AG20443 (cell line): ENCODE results near the gene HELZ.
"Not testable (repeated sequence)": the region's sequence is repeated elsewhere in the genome, so short reads cannot be mapped to it uniquely, and the experiment has no call there.

ENCODE experiments used
- DNase-seq: peaks from one replicate; pipeline ENCODE4 v3.0.0; 2012; ENCODE audit warnings: low spot score, mixed read lengths

The HELZ gene

DNA sequence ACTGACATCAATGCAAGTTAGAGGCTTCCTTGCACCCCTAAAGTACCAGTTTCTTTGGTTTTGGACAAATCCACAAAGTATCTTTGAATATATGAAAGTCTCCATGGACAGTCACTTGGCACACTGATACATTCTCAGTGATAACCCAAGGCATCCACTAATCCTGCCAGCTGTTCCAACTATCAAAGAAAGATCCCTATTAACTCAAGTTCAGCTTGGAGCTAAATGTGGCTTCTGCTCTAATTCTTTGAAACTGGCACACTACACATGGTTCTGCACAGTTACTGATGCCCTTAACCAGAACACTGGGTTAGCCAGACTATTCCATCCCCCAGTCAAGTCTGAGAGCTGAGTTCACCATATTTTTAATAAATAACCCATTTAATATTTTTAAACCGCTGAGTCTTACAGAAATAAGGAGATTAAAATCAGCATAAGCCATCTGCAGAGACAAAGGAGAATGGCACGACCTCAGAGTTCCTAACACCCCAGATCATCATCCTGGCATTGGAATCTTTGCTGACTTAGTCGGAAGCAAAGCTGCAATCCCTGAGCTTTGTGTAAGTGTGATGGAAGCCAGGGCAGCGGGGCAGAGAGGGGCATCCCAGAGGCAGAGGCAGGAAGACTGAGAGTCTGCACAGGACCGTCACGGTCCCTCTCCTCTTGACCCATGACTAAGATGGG, 194.4 kb downstream of the HELZ start:
- no peak for DNase-seq

DNA sequence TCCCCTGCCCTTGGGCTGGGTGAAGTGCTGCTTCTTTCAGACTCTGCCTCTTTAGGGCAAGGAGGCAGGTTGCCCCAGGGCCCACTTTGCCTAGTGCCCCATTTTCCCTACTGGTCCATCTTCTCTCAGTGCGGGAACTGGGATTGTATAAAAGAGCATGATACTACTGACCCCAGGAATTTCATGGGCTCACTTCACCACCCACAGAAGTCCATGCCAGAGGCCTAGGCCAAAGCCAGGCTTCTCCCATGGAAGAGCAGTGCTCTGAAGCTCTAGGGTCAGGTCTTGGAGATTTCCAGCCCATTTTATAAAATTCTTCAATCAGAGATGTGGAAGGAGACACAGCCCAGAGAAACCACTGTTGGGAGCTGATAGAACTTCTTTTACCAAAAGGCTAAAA, 194.9 kb downstream of the HELZ start:
- no peak for DNase-seq

DNA sequence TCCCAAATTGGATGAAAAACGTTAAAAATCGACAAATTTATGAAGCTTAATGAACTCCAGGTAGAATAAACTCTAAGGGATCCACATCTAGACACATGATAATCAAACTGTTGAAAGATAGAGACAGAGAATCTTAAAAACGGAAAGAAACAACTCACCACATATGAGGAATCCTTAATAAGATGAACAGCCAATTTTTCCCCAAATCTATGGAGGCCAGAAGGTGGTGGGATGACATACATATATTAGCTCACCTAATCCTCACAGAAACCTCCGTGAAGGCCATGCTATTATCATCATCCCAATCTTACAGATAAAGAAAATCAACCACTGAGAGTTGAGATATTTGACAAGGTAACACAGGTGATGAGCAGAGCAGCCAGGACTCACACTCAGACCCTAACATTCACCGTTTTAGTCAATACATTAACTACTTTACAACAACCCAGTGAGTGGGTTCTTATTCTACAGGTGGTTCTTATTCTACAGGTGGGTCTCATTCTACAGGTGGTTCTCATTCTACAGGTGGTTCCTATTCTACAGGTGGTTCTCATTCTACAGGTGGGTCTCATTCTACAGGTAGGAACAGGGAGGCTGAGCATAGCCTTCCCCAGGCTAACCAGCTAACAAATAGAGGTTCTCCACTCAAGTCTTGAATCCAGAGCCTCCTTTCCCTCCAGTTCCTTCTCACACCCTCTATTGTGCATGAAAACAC, 195.8 kb downstream of the HELZ start:
- DNase-seq, result no peak

DNA sequence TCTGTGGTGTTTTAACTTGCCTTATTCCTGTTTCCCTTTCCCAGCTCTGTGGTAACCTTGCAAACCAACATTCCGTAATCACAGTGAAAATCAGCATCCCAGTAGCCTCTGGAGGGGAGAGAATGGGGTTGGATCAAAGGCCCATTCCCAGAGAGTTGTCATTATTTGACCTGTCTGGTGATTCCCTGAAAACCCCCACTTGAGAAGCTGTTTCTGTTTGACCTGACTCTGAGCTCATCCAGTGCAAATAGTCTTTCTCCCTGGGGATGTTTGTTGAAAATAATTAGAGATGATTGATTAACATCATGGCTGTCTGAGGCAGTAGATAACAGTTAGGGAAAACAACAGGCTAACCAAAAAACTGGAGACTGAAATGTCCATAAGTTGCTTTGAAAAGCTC, 197.6 kb downstream of the HELZ start:
- no peak for DNase-seq

DNA sequence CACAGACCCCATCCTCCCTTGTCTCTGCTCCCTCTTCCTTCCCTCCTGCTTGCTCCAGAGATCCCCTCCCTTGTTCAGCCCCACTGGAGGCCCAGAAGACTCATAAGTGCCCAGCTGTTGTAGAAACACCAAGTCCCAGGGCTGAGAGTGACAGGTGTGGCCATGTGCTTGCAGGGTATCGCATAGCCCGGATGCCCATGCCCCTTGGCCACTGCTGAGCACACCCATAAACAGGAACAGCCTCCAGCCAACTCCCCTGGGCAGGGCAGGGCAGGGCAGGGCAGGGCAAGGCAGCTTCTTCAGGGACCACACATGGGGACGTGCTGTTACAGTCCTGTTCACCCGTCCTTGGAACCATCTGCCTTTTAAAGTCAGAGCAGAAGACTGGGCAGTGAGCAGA, 198.6 kb downstream of the HELZ start:
- DNase-seq, result no peak

DNA sequence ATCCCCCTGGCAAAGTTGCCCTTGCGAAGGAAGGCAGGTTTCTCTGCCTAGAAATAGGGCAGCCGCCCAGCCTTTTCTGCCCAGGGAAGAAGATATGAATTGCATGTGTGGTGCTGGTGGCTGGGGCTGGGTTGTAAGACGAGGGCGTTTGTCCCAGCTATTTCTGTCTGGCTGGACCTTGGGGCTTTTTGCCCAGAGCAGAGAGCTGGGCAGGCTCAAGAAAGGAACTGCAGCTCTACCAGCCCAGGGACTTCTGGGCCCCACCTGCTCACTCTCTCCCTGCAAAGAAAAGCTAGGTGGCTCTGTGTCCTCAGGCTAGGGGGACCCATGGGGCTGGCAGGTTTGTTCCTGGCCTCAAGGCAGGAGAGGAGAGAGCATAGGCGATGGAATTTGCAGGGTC, 200.1 kb downstream of the HELZ start:
- DNase-seq, result no peak

DNA sequence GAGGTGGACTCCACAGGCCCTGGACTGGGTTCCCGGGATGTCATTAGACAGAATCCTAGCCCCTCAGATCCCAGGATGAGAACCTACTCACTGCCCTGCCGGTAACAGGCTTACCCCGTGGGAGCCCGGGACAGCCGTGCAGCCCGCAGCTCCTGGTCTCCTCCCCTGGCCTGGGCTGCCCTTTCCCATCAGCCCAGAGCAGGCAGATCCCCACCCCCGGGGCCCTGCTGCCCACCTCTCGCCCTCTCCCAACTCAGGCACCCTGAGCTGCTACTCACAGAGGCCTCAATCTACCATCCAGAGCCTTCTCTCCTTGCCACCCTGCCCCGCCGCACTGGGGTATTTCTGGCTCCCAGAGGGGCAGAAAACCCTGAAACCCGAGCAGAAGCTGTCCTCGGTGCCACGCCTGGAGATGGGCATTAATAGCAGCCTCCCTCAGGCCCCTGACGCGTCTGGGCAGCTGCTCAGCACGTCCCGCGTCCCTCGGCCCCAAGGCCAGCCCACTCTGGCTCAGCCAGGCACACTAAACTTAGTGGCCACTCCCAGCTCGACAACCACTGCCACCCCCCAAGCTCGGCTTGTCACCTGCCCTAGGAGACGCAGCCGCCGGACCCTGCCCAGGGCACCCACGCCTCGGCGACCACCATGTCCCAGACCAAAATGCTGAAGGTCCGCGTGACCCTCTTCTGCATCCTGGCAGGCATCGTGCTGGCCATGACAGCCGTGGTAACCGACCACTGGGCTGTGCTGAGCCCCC, 200.8 kb downstream of the HELZ start, which contains the start of gene CACNG1:
TSS of gene CACNG1 (plus strand) at position 539 of the 757 bp plus-strand sequence. CDS start at position 646, 107 bp downstream.
- no peak for DNase-seq

DNA sequence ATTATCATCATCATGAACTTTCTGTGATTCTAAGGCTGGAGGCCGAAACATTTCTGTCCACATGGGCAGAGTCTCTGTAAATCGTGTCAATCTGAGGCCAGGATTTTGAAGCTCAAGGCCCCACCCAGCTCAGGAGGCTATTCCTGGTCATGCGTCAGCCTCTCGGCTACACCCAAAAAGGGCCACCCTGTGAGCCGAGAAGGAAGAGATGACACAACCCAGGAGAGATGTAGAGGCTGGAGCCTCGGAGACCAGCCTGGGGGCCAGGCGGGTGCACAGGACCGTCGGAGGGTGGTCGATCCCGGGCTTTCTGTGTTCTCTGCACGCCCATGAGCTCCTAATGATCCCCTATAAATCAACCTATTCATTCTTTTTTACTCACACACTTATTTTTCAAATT, 201.7 kb downstream of the HELZ start:
- DNase-seq, result no peak

DNA sequence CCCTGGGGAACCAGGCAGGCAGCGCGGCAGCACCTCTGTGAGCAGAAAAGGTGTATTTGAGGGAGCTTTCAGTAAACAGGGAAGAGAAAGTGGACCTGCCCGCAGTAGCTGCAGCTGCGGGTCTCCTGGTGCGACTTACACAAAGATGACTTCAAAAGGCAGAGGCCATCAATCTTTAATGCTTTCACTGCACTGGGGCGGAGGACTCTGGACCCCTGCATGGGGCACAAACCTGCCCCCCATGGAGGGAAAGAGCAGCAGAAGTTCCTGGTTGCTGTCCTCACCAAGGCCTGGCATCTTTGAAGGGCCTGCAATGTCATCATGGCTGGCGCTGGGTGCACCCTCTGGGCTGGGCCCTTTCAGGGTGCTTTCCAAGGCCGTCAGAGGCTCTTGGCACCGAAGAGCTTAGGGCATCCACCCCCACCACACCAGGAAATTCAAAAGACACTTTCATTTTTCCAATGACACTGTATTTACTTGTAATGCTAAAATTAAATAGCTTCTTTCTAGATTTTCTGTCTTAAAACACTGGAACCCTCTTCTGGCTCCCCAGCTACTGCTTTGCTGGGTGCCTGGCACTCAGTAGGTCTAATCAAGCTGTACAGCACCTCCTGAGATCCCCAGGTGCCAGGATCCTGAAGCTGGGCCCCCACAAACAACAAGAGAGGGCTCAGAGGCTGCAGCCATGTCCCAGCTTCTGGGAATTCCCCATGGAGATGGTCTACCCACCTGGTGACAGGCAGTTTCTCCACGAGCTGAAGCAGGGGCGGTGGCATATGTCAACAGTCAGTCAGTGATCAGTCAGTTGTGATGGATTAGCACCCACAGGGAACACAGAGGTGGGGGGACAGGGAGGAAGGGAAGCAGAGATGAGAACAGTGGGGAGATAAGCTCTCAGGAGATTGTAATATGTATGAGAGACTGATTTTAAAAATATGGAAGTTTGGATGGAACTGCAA, 202.8 kb downstream of the HELZ start:
- DNase-seq, result no peak

DNA sequence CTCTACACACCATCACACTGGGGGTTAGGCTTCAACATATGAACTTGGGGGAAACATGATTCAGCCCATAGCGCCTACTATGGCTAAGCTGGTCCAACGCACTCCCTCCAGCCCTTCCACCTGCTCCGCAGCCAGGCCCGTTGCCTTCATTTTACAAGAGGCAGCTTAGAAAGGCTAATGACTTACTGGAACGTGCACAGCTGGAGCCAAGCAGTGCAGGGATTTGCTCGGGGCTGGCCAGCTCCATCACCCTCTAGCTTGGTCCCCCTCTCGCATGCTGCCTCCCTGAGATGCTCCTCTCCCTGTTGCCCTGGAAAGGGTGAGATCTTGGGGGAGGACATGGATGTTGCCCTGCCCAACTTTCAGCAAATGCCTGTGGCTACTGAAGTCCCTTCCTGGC, 203.5 kb downstream of the HELZ start:
- DNase-seq, result no peak

DNA sequence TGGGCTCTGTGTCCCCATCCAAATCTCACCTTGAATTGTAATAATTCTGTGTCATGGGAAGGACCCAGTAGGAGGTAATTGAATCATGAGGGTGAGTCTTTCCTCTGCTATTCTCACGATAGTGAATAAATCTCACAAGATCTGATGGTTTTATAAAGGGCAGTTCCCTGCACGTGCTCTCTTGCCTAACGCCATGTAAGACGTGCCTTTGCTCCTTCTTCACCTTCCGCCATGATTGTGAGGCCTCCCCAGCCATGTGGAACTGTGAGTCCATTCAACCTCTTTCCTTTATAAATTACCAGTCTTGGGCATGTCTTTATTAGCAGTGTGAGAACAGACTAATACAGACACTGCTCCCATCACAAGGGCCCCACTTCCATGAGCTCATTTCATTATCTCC, 203.9 kb downstream of the HELZ start:
- DNase-seq, result not testable (repeated sequence)

DNA sequence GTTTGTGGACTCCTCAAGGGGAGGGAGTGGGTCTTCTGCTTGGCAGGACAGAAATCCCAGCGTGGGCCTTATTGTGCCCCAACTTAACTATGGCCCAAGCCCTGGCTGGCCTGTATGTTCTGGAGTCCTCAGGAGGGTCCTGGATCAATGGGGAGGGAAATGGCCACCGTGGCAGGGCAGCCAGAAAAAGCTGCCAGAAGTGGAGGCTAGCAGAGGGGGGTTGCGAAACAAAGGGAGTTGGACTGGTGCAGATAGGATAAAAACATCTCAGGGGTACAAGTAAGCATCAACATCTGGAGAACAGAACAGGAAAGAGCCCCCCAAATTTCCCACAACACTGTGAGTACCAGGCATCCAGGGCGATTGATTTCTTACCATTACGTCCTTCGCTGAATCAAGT, 204.3 kb downstream of the HELZ start:
- no peak for DNase-seq

DNA sequence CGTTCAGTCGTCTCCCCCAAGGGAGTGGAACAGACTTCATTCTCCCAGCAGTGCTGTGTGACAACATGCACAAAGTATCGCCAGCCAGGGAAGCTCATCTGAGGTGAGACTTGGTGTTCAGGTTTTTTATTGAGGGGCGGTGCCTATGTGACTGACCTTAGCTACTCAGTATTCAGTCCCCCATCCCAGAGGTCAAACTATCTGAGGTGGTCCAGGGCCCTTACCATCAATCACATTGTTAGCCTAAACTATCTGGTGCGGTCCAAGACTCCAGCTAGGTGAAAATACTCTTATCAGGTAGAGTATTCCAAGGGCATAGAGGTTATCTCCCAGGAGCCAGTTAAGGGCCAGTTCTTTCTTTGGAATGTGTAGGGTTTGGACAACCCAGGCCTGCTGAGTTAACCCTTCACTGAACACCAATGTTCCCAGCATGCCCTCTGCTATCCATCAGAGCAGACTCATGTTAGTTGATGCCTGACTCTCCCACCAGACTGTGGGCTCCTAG, 206.1 kb downstream of the HELZ start:
- no peak for DNase-seq

DNA sequence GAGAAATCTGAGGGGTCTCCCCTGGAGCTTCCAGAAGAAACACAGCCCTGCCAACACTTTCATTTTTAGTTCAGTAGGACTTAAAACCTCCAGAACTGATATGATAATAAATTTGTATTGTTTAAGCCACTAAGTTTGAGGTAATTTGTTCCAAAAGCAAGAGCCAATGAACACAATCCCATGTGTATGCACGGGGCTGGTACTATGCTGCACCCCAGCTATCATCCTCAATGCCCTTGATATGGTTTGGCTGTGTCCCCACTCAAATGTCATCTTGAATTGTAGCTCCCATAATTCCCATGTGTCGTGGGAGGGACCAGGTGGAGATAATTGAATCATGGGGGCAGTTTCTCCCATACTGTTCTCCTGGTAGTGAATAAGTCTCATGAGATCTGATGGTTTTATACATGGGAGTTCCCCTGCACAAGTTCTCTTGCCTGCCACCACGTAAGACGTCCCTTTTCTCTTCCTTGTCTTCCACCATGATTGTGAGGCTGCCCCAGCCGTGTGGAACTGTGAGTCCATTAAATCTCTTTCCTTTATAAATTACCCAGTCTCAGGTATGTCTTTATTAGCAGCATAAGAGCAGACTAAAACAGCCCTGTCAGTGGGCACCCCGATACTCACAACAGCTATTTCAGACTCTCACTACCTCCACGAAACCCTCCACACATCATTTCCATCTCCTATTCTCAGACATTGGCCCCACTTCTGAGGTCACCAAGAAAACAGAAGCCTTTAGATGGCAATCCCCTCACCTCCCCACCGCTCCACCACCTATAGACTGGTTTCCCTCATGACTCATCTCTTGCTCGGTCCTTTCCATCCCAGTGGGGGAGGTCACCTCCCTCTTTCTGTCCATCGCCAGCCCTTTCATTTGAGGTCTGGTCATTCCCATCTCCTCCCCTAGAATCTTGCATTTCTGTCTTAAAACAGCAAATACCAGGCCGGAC, 209.6 kb downstream of the HELZ start:
- DNase-seq, result no peak

DNA sequence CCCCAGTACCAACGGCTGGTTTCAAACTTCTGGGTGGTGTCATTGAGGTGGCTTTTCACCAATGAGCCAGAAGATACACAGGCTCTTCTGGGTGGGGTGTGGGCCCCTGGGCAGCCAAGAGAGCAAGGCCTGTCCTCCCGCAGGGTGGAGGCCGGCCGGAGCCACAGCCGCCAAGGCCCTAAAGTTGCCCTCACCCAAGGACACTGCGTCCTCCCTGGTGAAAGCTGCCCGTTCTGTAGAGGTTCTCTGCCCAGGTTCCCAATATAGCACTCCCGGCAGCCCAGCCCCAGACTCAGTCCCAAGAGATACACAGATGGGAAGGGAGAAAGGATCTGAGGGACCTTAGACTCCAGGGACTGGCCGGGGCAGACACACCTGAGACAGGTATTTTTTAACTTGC, 211.4 kb downstream of the HELZ start:
- DNase-seq, result no peak

DNA sequence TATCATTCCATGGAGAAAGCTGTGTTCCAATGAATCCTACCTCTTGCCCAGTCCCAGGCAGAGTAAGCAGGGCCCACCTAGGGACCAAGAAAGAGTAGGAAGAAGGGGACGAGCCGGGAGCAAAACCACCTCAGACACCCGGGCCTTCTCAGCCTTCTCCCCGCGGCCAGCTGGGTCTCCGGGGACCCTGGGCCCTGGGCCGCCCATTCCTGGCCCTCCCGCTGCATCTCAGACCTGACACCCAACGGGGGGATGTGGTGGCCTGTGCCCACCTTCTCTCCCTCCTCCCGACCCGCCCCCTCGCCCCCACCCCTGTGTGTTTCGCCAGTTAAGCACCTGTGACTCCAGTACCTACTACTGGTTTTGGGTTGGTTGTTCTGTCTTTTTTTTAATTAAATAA, 212.0 kb downstream of the HELZ start:
- no peak for DNase-seq

DNA sequence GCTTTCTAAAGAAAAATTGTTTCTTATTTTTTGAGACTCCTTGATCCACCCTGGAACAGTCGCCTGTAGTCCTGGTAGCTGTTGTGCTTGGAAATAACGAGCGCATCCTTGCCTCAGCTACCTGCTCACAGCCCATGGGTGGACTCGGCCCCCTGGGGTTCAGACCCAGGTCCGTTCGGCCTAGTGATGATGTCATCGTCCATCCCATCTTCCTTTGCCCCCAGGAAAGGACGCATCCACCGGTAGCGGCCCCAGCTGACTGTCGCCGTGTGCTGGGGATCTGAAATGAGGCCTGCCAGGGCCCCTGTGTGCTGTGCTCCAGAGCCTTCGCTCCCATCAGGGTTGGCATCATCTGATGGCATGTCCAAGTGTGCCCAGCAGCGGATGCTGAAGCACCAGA, 212.6 kb downstream of the HELZ start:
- no peak for DNase-seq

DNA sequence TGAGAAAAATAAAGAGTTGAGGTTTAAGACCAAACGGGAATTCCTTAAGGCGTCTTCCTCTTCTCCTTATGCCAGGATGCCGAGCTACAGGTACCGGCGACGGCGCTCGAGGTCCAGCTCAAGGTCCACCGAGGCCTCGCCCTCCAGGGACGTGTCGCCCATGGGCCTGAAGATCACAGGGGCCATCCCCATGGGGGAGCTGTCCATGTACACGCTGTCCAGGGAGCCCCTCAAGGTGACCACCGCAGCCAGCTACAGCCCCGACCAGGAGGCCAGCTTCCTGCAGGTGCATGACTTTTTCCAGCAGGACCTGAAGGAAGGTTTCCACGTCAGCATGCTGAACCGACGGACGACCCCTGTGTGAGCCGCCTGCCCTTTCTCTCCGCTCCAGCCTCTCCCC, 214.4 kb downstream of the HELZ start:
- DNase-seq, result no peak

DNA sequence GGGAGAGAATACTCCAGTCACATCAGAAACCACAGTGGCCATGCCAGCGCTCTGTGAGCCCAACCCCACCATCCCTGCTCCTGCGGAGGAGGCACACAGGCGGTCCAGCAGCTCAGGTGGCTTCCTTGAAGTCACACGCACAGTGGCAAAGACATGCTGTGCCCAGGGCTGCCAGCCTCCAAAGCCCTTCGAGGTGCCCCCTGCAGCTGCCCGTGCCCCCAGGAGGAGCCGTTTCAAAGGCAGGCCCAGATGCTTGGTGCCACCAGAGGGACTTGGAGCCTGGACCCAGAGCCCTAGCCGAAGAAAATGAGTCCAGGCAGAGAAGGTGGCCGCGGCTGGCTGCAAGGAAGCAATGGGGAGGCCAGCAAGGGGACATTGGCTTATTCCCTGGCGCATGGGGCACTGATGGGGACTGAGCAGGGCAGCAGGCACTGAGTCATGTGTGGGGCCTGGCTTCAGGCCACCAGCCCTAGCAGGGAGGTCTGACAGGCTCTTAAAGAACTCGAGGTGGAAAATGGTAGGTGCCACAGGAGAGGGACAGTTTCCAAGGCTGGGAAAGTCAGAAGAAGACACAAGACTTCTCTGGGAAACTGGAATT, 217.9 kb downstream of the HELZ start:
- peak; percentile 68 for DNase-seq

DNA sequence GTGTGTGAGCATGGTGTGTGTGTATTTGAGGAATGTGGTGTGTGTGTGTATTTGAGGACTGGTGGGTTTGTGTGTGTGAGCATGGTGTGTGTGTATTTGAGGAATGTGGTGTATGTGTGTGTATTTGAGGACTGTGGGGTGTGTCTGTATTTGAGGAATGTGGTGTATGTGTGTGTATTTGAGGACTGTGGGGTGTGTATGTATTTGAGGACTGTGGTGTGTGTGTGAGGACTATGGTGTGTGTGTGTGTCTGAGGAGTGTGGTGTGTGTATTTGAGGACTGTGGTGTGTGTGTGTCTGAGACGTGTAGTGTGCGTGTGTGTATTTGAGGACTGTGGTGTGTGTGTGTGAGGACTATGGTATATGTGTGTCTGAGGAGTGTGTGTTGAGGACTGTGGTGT, 218.7 kb downstream of the HELZ start:
- DNase-seq, result no peak
